Prostate gland (tissue), 2 donors: ENCODE results near the gene TSEN15.

Experiments
- CTCF ChIP-seq, 4 experiments: fragments of 200-600 bp in 2 of 4; fragments of 450-650 bp in 2 of 4; sonication (generic) in 2 of 4; IDR thresholded peaks; 1 replicate in 3 of 4; 2 replicates in 1 of 4; pipeline ENCODE4 v1.5.1; 2016 to 2019; ENCODE audit warnings: antibody characterized with exemption in 4 of 4, mild to moderate bottlenecking in 2 of 4, moderate library complexity in 2 of 4
- POLR2AphosphoS5 ChIP-seq: sonication (generic); formaldehyde crosslinking; IDR thresholded peaks from one replicate; pipeline ENCODE4 v1.6.1; 2017; ENCODE audit warnings: antibody characterized with exemption

GRCh38 chr1:184035719-184036516 lies 15.6 kb upstream of the TSEN15 start:
- TF ChIP-seq CTCF (IDR thresholded peaks at IDR 0.05) (no peak), POLR2AphosphoS5 (no peak)
